ENCODE data around the gene NIPAL4.

NIPAL4 gene

DNA sequence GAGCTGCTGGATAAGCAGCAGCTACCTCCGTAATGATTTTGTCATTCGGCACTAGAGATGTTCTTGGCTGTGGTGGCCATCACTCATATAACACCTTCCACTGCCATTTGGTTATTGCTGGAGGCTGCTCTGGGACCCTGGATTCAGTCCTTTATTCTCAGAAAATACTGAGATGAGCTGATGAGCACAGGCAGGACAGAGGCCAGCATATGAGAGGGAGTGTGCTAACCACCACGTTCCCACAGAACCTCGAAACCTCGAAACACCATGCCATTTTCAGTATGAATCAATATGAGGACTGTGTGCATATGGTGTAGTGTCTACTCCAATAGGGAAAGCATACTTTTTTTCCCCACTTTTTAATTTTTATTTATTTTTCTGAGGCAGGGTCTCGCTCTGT lies 59.0 kb downstream of the NIPAL4 start:
- DNase-seq: no peak

DNA sequence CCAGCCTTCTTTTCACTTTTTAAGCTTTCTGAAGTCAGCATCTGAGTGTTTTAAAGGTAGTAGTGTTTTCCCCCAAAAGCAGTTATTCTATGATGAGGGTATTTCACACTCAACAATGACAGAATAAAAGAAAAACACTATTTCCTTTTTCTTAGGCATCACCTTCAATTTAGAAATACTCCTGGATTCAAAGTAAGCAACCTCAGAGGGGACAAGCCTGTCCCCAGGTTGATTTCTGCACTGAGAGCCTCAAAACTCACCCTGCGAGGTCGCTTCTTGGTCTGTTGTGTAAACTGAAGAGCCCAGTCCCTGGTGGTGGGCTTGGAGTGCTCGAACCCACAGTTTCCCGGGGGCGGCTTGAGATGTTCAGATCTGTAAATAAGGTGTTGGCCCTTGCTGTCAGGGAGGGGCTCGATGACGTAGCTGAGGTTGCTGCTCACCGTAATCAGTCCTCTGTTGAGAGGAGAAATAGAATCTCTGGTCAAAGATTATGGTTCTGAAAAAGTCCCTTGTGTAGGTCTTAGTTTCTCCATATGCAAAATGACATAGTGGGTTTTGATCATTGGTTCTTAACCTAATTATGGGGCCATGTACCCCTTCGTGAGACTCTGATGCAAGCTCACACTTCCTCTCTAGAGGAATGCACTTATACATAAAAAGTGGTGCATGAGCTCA lies 59.7 kb downstream of the NIPAL4 start:
- DNase-seq: no peak

DNA sequence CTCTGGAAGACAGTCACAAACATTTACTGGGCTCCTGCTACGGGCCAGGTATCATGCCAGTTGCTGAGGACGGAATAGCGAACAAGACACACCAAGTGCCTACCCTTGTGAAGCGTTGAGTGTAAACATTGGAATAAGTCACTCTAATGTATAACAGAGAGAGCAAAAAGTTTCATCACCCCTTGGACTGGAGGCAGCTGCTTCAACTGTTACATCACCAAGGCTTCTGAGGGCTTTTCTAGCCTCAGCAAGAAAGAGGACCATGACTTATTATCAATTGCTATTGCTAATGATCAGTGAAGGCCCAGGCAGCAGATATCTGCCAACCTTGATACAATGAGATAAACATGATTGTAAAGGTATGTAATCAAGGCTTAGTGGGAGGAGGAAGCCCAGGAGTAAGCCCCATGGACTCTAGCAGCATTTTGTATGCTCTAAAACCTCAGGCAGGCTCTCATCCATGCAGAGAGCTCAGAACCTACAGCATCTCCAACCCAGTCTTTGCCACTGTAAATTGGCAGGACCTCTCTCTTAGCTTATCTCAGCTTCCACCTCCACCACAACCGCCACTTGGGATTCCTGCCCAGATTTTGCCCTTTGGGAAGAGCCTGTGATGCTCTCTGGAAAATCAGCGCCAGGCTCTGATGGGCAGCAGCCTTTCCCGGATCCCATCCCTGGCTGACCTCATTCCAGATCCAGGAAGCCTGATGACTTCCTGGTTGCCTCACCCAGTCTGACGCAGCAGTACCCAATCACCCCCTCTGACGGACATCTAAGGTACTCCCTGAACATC lies 61.1 kb downstream of the NIPAL4 start:
- DNase-seq: no peak

DNA sequence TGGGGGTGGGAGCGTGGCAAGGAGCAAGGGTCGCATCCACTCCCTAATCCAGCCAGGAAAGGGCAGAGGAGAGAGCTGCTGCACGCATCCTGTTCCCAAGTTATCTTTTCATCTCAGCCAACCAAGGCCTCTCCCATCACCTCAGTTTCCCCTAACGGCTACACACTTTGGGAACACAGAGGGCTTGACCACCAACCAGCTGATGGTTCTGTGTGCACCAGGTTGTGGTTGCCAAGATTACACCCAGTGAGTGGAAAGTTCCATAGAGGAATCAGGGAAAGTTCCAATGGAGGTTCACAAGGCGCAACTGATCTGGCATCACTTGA lies 61.7 kb downstream of the NIPAL4 start:
- DNase-seq: no peak

GRCh38 chr5:157523976-157524375 lies 64.0 kb downstream of the NIPAL4 start:
- DNase-seq: no peak
